Pons (tissue), 1 donor: ENCODE measurements around the gene TRAF3IP1.
"Not testable (repeated sequence)": the region's sequence is repeated elsewhere in the genome, so short reads cannot be mapped to it uniquely, and the experiment has no call there.

Experiments used
- DNase-seq: peaks from one replicate; pipeline ENCODE4 v3.0.0-alpha.2; 2016; ENCODE audit warnings: low spot score

TRAF3IP1 gene

GRCh38 chr2:238320246-238320647 is at the start of gene TRAF3IP1:
TRAF3IP1 (plus strand) TSS chr2:238320518; CDS start chr2:238320663, 145 bp downstream.
- peak; percentile 83 for DNase-seq

DNA sequence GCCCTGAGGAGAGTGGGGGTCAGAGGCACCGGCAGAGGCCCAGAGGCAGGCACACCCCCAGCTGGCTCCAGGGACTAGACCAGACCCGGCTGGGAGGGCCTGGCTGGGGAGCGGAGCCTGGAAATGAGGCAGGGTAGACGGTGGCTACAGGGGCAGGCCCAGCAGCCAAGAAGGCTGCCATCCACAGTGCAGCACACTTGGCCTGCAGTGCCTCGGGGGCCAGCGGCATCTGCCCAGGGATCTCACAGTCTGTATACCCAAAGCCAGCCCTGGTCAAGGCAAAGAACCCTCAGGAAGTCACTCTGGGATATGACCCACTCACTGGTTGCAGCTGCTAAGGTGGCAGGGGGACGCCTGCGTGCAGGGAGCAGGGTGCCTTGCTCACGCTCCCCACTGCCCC is 49.7 kb upstream of the TRAF3IP1 start:
- DNase-seq = no peak

DNA sequence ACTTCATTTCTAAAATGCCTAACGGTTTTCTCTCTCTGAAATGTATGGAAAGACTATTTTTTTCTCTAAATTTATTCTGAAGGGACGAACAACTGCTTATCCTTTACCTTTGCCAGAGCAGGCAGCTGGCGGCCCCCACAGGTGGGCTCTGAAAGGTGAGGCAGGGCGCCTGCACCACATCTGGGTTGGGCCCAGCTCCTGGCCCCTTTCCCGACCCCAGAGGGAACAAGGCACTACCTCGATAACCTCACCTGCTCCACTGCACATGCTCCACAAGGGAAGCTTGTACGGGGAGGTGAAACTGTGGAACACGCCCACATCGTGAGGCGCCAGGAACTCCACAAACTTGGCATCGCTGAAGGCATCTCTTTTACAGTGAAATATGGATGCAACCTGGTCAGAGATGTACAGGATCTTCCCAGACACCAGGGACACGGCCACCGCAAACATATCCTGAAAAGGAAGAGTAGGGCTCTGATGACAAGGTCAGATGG is 49.2 kb upstream of the TRAF3IP1 start:
- DNase-seq = no peak

DNA sequence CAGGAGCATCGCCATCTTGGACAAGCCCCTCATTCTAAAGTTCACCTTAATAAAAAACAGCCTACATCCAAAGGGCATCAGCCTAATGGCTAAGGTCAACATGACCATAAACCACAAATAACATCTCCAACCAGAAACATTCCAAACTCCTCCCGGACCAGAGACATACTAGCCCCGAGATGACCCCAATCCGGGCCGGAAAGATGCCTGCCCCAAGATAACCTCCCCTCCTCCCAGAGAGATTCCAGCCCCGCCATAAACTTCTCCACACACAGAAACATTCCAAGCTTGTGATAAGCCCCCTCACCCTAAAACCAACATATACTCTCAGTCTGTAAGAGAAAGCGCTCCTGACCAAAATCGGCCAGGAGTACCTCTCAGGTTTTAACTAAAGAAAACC is 48.6 kb upstream of the TRAF3IP1 start:
- not testable (repeated sequence) for DNase-seq

DNA sequence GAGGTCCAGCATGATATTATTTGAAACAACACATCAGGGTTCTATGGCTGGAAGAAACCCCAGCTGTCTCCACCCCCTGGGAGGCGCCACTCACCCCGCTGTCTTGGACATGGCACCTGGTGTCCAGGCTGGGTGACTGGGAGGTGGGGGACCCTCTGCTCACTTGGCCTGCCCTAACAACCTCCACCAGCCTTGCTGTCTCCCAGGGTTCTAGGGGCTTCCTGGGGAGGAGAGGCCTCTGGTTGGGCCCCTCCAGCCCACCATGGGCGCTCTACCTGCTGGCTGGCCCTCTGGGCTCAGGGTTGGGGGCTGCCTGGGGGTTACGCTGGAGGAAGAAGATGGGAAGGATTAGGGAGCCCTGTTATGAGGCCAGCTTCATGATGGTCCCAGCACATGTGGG is 48.2 kb upstream of the TRAF3IP1 start:
- DNase-seq = no peak

- DNase-seq = not testable (repeated sequence)
Observed at GRCh38 chr2:238273433-238273832, 46.9 kb upstream of the TRAF3IP1 start.

DNA sequence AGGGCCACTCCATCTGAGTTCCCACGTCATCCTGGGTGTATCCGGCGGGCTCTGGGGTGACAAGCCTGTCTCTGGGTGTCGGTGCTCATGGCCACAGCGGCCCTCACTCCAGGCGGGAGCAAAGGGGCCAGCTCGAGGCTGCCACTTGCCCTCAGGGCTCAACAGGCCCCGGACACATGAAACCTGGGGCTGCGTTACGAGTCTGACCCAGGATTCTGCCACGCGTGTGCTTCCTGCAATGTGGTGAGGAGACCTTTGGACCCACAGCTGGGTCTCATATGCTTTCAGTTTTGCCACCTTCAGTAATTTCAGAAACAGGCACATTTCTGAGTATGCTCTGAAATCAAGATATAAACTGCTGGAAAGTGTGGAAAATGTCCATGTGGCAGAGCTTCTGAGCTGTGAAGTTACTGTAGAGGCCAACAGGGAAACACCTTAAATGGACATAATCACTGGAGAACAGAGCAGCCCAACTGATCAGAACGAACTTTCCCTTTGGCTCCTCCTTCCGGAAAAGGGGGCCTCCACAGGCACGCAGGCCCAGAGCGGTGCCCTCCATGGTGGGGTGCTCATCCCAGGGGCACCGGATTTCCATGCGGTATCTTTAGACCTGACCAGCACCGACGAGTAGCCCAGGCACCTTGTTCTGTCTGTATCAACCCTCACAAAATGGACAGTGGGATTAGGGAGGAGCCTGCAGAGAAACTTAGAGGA is 46.0 kb upstream of the TRAF3IP1 start:
- no peak for DNase-seq

DNA sequence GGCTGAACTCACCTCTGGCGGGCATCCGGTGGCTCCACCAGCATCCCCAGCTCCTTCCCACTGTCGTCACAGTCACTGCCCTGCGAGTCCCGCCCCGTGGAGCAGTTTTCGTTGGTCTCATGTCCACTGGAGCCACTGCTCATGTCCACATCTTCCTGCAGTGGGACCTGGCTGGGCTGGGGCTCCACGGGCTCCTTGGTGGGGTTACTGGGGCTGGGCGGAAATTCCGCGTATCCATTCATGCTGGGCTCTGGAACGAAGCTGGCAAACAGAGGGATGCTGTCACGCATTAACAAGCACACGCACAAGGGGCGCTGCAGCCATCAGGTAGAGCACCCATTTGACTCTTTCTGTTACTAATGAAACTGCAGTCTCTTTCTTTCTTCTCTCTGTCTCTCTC is 42.6 kb upstream of the TRAF3IP1 start:
- no peak for DNase-seq

DNA sequence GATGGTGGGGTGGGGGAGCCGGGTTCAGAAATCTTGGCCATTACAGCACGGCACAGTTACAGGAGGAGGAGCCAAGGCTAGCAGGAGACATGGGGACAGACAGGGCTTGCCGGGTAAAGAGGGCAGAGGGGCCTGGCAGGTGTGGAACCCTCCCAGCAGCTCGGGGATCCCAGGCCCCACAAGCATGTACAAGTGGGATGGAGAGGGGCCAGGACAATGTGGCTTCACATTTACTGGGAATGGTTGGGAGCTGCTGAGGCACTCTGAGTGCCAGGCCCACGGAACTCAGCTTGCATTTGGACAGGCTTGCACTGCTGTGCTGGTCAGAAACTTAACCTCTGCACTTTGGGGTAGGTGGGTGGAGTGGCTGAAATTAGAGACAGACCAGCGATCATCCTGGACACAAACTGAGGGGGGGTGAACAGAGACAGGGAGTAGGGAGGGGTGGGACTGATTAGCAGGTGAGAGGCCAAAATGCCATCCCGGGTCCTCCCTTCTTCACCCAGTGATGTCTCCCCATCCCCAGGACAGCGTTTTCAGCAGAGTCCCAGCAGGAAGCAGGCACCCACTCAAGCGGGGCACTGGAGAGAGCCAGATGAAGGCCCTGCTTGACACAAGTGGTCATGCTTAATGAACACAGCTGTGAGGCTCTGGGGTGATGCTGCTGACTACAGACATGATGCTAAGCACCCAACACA is 41.5 kb upstream of the TRAF3IP1 start:
- no peak for DNase-seq

- DNase-seq = no peak
Observed at GRCh38 chr2:238279324-238279682, 41.0 kb upstream of the TRAF3IP1 start.

DNA sequence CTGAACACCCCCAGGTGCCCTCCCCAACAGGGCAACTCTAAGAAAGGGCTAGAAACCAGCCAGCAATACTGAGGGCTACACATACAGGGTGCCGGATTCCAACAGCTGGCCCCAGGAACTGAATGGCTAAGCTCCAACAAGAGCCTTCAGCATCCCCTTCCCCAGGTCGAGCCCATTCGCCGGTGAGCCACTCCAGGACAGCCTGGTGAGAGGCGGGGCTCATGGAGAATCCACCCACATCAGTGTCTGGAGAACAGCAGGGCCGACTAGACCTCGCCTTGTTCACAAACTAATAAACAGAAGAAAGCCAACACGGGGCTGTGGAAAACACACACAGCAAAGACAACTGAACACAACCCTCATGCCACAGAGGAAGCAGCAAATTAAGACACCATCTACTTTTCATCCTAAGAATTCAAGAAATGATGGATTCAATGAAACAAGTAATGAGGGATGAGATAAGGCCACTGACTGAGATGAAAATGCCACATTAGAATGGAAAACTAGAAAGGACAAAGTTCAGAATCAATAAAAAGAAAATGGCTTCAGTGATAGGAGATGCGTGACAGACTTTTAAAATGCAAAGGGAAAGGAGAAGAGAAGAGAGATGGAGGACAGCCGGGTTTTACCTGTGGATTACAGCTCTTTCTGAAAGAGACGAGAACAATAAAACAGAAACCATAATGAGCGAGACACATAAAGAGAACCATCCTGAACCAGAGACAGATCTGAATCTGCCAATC is 40.1 kb upstream of the TRAF3IP1 start:
- no peak for DNase-seq

DNA sequence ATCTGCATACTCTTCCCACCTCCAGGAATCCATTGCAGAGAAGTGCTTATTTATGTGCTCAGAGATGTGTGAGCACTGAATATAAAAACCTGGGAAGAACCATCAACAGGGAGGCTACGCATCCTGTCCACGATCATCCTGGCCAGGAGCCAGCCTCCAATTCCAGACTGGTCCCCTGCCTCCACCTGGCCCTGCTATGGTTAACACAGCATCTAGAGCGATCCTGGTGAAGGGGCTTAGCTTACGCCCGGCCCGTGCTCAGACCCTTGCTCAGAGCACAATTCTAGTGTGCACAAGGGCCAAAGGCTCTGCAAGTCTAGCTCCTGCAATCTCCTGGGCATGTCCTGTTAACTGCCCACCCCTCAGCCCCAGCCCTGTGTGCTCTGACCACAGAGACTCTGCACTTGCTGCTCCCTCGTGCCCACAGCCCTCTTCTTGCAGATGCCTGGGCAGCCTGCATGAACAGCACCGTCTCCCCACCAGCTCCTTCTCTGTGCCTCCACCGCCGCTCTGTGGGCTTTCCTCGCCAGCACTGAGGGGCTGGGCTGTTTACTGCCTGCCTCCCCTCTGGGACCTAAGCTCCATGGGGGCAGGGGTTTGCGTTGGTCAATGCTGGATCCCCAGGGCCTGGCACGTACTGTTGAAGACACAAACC is 38.4 kb upstream of the TRAF3IP1 start:
- no peak for DNase-seq

DNA sequence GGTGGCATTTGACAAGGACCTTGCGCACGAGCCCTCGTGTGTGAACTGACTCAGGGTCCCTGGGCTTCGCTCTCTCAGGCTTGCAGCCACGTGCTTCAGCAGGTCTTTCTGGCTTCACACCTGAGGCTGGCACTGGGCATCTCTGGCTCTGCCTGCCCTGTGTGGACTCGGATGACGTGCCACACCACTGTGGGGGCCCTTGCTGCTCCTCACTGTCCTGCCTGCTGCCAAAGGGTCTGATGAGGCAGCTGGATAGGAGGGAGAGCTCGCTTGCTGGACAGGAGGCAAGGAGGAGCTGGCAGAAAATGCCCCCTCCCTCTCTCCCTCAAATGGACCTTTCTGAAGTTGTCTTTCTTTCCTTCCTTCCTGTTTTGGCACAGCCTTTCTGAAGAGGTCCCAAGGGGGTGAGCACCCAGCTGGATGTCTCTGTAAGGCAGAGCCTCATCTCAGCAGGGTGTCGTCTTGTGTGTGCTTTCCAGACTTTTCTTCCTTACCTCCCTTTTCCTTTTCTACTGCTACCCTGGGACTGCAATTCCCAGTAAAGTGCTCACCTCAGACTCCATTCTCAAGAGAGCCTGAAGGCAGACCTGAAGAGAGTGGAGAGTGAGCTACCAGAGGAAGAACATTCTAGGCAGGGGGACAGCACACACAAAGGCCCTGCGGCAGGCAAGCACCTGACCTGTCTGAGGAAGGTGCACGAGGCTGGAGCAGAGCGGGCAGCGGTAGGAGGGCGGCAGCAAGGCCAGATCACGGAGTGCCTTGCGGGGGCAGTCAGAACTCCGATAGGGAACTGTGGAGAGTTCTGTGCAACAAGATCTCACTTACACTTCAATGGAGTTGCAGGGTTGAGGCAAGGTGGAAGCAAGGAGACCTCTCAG is 37.2 kb upstream of the TRAF3IP1 start:
- no peak for DNase-seq

DNA sequence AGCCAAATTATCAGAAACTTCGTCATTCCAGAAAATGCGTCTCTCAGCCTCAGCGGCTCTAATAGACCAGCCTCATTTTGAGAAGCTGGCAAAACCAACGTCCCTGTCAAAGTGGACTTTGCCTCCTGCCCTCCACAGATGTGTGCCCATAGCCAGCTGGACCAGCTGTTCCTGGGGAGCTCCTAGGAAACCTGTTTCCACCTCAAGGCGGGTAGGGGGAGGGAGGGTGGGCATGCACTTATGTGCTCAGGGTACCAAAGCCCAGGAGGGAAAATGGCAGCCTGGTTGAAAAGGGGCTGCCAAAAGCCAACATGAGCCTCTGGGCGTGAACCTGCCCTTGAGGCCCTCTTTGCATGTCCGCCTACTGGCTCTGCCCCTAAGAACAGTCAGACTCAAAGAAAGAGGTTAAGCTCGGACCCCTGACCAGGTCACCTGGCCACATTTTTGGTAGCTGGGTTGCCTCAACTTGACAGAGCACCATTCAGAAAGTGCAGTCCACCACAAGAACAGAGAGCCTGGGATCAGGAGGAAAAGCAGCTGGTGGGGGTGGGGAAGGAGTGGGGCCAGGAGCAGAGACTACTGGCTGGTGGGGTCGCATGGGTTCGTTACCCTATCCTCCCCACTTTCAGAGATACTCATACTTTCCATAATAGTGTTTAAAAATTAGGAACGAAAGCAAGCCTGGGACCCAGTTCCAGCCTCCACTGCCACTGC is 35.4 kb upstream of the TRAF3IP1 start:
- no peak for DNase-seq

DNA sequence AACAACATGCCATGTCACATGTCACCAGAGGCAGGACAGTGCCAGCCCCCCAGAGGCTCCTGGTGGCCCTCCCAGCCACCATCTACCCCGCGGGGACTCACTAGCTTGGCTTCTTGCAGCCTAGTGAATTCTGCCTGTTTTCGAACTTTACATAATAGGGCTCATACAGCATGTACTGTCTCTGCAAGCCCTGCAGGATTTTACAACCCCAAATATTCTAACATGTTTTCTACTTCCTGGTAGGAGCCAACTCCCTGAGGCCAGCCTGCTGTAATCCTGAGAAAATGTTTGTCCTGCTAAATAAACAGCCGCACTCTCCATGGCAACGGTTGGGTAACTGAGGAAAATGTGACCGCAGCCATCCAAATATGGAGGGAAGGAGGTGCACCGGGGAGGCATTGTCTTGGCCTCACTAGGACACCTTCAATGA is 34.6 kb upstream of the TRAF3IP1 start:
- peak; percentile 39 for DNase-seq

DNA sequence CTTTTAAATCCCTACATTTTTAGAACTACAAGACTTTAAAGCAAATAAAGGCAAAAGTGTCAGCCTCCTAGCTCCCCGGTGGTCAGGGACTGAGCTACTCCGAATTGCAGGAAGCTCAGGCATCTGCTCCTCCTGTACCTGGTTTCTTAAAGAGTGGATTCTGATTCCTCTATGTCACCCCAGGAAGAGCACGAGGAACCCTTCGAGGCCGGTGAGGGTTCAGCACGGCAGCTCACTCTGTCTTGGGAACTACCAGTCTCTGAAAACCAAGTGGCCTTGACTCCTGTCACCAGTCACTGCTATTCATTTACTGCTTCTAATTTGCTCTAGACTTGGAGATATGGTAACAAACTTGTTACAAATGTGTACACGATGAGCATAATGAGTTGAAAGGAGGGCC is 34.2 kb upstream of the TRAF3IP1 start:
- DNase-seq = peak; percentile 12

DNA sequence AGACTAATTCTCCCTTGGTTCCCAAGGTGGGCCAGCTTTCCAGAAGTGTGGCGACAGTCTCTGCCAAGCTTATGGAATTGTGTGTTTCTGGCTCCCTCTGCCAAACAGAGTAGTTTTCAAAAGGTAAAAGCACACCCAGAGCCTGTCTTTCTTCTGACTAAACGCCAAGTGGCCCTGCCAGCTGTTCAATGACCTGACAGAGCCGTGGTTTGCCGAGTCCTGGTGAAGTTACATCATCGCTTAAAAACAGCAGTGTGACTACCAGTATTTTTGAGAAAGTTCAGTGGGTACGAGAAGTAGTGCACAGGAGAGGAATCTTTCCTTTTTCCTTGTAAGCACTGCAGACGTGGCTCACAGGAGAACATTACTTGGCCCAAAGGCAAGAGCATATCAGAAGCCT is 33.8 kb upstream of the TRAF3IP1 start:
- DNase-seq = peak; percentile 38

GRCh38 chr2:238286987-238287736 is 33.2 kb upstream of the TRAF3IP1 start:
- no peak for DNase-seq

DNA sequence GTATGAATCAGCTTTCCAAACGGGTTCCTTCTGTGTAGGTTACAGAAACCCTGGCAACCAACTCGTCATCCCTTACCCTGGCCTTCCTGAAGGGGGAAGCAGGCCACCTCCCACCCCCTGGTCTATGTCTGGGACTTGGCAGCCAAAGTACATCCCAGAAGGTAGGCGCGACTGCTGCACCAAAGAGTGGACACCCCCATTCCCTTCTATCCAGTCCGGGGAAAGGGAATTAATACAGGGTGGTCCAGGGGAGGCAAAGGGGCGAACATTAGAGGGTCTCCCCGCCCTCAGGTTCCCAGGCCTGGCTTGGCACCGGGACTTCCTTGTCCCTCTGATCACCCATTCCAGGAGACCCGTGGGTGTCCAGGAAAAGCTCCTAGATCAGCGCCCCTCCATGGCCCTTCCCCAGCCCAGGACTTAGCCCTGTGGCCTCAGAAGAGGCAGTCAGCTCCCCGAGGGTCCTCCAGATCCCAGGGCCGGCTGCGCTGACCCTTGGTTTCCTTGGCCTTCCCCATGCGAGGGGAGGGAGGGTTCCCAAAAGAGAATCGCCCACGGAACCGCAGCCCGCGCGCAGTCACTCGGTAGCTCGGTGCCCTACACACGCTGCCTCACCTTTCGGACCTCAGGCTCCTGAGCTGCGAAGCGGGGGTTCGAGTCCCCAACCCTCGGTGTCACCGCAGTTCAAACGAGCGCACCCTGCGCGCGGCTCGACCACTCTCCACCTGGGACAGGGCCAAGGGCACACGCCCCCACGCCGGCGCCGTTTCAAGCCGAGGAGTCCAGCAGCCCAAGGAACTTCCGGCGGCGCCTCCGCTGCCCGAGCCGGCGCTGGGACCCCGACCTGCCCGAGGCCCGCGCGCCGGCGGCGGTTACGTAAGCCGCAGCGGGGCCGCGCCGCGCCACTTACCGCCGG is 32.3 kb upstream of the TRAF3IP1 start, which contains the start of gene PER2:
TSS of gene PER2 (minus strand) at position 874 of the 913 bp plus-strand sequence. CDS start 10,674 bp downstream, outside the sequence.
- DNase-seq = peak; percentile 58
